Measurements from ENCODE around the gene EGF.

GRCh38 chr4:109928327-109929045, 15.8 kb downstream of the EGF start:
- no peak for TF ChIP-seq YY1 (IDR thresholded peaks at IDR 0.05; ENCODE audit: insufficient read depth, insufficient read length)
- TF ChIP-seq ZNF274 (IDR thresholded peaks at IDR 0.05; ENCODE audit: low read depth, low read length) = no peak
